CD4-positive, alpha-beta T cell treated with Interleukin-4 for 4 hours (primary cell): ENCODE results near the gene RECQL5.

Experiments
- DNase-seq: peaks from one replicate; pipeline ENCODE4 v3.0.0-alpha.2; 2020

The RECQL5 gene

GRCh38 chr17:75632428-75632827 is 34.5 kb downstream of the RECQL5 start:
- no peak for DNase-seq

GRCh38 chr17:75631353-75631752 is 35.6 kb downstream of the RECQL5 start:
- DNase-seq, result no peak

- no peak for DNase-seq
Measured at GRCh38 chr17:75630071-75630917, 36.7 kb downstream of the RECQL5 start.

- DNase-seq, result no peak
Measured at GRCh38 chr17:75629157-75629556, 37.8 kb downstream of the RECQL5 start.

- DNase-seq, result no peak
Measured at GRCh38 chr17:75628425-75628824, 38.5 kb downstream of the RECQL5 start.

- DNase-seq, result no peak
Measured at GRCh38 chr17:75627094-75627493, 39.9 kb downstream of the RECQL5 start.

- no peak for DNase-seq
Measured at GRCh38 chr17:75626496-75627038, 40.4 kb downstream of the RECQL5 start.

GRCh38 chr17:75625813-75626486 is 41.0 kb downstream of the RECQL5 start:
- DNase-seq, result no peak

- no peak for DNase-seq
Measured at GRCh38 chr17:75624714-75625345, 42.1 kb downstream of the RECQL5 start.

- DNase-seq, result no peak
Measured at GRCh38 chr17:75624021-75624420, 42.9 kb downstream of the RECQL5 start.

GRCh38 chr17:75623386-75623785 is 43.6 kb downstream of the RECQL5 start:
- DNase-seq, result no peak

GRCh38 chr17:75622771-75623273 is 44.1 kb downstream of the RECQL5 start:
- DNase-seq, result no peak

- no peak for DNase-seq
Measured at GRCh38 chr17:75622076-75622475, 44.9 kb downstream of the RECQL5 start.

GRCh38 chr17:75621489-75621888 is 45.5 kb downstream of the RECQL5 start:
- DNase-seq, result no peak

GRCh38 chr17:75619506-75620431 is 47.2 kb downstream of the RECQL5 start:
- no peak for DNase-seq

- no peak for DNase-seq
Measured at GRCh38 chr17:75617675-75618074, 49.3 kb downstream of the RECQL5 start.

GRCh38 chr17:75617218-75617617 is 49.7 kb downstream of the RECQL5 start:
- DNase-seq, result no peak

- DNase-seq, result no peak
Measured at GRCh38 chr17:75616521-75617122, 50.3 kb downstream of the RECQL5 start.

GRCh38 chr17:75615301-75615700 is 51.7 kb downstream of the RECQL5 start:
- no peak for DNase-seq

GRCh38 chr17:75614556-75615270 is 52.2 kb downstream of the RECQL5 start:
- no peak for DNase-seq

GRCh38 chr17:75614006-75614405 is 52.9 kb downstream of the RECQL5 start:
- DNase-seq, result no peak
